GM18873 (cell line): ENCODE data around the gene GTF2E1.
"Not testable (repeated sequence)": the region's sequence is repeated elsewhere in the genome, so short reads cannot be mapped to it uniquely, and the experiment has no call there.

Source experiments
- ATAC-seq: cut with Tn5 transposase; IDR thresholded peaks from one replicate; pipeline ENCODE4 v1.9.1; 2021; ENCODE audit warnings: mild to moderate bottlenecking, moderate library complexity, moderate number of reproducible peaks; ENCODE audit not compliant: unreplicated experiment, low FRiP score

Gene GTF2E1

DNA sequence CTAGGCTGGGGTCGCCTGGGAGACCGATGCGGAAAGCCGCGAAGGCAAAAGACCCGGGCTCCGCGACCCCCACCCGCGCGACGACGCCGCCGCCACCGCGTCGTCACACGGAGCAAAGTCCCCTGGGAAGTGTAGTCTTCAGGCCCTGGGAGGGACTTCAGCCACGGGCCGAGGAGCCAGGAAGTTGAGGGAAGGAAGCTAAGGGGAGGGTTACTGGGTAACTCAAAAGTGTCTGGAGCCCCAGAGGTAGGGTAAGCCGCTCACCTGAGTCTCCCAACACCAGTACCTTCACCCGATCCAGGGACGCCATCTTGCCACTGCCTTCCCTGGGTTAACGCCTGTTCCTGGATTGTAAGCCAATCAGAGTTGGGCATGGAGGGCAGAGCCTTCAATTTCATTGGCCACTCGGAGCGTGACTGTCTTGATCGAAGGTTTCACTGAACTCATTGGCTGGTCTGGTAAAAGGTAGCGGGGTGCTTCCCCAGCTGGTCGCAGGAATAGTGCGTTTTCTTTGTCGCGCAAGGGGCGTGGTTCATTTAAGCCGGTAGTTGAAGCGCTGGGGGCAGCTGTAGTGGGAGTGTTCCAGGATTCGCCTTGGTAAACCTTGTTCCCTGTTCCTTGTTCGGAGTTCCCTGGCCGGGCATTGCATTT lies at the start of gene GTF2E1, which contains the start of gene RABL3:
TSS of gene GTF2E1 (plus strand) at position 547 of the 651 bp plus-strand sequence. CDS start 7,809 bp downstream, outside the sequence.
TSS of gene RABL3 (minus strand) at position 319 of the 651 bp plus-strand sequence. CDS start at position 310, 9 bp downstream.
- ATAC-seq: peak; percentile 99

DNA sequence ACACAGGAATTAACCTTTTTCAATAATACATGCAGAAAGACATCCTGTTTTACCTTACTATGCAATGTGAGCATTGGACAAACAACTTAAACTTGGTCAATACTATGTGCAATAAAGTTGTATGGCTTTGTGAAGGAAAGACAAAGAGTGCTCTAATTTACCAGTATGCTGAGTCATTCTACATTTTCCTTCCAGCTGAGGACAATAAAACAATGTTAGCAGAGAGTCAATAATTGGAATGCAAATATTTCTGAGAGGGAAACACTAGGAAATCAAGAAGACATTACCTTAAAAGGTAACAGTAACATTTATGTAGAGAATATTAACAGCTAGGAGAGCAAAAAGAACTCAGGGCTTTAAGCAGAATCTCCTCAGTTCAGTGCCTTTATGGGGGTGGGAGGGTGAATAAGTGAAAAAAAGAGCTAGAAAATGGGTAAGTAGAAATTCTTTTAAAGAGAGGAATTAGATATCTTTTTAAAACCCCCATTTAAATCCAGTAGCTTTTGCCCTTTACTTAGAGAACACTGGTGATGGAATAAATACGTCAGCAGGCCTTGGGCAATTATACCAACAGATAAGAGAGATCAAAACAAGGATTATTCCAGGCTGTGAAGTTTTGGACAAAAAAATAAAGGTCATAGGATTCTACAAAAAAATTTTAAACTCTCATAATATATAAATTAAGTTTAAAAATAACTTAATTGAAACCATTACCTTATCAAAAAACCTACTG lies 48.9 kb upstream of the GTF2E1 start:
- no peak for ATAC-seq

DNA sequence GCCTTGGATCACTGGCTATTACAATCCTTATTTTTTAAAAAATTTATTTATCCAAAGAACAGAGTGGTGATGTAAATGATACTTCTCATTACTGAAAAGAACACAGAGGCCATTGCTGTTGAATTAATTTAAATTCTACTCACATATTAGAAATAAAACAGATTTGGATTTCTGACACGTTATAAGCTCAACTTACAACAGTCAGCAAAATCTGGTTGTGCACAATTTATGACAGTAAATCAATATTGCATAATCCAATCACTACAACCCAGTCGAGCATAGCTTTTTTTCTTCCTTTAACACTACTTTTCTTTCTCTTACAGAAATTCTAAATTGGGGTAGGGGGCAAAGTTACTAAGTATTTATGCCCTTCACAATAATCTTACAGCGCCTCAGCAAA lies 43.2 kb upstream of the GTF2E1 start:
- no peak for ATAC-seq

DNA sequence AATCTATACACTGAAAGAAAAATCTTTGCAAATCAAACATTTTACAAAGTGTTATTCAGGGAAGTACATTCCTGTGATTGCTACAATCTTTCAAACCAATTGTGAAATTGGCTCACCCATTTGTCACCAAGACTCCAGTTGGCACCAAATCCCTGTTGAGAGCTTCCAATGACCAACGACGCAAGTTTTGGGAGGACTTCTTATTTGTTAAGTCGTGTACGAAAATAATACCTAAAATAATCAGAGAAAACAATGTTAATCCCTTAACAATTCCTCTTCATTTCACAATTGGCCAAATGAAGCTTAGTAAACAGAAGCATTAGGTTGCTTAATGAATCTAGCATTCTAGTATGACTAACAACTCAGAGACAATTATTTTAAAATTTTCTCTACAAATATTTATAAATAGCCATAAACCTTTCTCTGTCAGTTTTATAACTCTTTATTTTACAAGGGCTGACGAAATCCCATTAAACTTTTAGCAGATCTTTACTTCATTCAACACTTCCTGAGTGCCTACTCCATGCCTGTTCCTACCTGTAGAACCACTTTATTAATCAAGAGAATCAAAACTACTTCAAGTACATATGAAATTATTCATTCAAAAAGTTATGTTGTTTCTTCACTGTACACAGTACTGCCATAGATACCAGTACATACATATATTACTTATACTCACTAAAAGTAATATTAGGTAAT lies 36.5 kb upstream of the GTF2E1 start:
- ATAC-seq: no peak

- no peak for ATAC-seq
Observed at GRCh38 chr3:120706950-120707349, 35.6 kb upstream of the GTF2E1 start.

- ATAC-seq: no peak
Observed at GRCh38 chr3:120708408-120708807, 34.1 kb upstream of the GTF2E1 start.

- ATAC-seq: no peak
Observed at GRCh38 chr3:120710369-120710768, 32.2 kb upstream of the GTF2E1 start.

DNA sequence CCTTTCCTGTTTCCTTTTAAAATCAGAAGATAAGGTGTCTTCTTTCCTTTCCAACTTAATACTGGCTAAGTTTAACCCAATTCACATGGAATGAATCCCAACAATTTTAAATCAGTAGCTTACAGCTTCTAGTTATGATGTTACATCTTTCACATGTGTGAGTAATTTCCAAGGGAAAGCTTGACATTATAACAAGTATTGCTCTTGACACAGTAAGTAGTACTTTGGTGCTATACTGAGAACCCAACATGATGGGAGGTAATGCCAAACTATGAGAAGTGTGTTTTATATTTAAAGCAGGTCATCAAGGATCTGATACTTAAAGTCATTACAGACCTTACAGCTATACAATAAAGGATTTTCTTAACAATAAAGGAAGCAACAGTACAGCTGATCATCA lies 29.3 kb upstream of the GTF2E1 start:
- no peak for ATAC-seq

- ATAC-seq: not testable (repeated sequence)
Observed at GRCh38 chr3:120719167-120719834, 23.2 kb upstream of the GTF2E1 start.

DNA sequence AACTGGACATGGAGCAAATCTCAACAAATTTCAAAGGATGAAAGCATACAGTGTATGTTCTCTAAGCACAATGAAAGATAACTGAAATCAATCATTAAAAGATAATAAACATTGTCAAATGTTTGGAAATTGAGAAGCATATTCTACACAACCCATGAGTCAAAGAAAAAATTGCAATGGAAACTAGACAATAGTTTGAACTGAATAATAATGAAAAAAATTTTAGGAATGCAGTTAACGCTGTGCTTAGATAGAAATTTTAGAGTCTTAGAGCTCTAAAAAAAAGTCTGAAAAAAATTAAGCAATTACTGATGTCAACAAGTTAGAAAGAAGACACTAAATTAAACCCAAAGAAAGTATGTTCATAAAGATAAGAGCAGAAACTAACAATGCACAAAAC lies 15.8 kb upstream of the GTF2E1 start:
- ATAC-seq: no peak

- ATAC-seq: no peak
Observed at GRCh38 chr3:120730576-120731542, 11.7 kb upstream of the GTF2E1 start.

GRCh38 chr3:120738006-120738405 lies 4.5 kb upstream of the GTF2E1 start:
- ATAC-seq: not testable (repeated sequence)

DNA sequence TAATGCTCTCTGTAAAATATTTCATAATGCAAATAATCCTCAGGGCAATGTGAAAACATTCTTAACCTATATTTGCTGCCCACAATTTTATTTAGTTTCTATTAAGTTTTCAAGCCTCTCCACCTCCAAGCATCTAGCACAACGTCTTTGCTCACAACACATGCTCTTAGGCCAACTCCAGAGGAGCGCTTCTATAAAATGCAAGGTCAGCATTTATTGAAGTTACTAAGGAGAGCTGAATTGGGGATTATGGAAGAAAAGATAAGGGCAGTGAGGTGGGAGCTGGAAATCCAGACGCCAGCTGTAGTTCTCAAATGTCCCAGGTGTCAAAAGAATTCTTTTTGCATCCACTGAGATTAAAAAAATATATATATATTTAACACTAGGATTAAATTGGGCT lies 1.2 kb upstream of the GTF2E1 start:
- ATAC-seq: no peak

GRCh38 chr3:120741837-120742197 lies 727 bp upstream of the GTF2E1 start:
- peak; percentile 13 for ATAC-seq

DNA sequence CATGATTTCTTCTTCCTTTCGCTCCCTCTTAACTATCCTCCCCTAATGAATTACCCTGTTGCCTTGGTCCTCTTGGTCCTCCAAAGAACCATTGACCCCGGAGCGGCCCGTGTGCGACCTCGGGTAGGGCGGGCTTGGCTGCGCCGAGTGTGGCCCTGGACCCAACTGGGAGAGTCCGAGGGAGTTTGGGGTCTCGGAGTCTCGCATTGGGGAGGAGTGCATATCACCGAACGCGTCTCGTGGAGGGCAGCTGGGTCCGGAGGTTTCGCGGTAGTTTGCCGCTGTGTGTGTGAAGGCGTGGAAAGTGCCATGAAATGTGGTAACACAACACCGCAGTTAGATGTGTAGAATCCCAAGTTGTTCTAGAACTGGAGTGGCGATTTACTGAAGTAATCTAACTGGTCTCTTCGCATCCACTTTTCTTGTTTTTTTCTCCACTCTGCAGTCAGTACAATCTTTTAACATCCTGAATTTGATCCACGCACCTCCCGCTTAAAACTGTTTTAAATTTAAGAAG lies 363 bp downstream of the GTF2E1 start:
- peak; percentile 5 for ATAC-seq

GRCh38 chr3:120743556-120744195 lies 1.1 kb downstream of the GTF2E1 start:
- no peak for ATAC-seq

DNA sequence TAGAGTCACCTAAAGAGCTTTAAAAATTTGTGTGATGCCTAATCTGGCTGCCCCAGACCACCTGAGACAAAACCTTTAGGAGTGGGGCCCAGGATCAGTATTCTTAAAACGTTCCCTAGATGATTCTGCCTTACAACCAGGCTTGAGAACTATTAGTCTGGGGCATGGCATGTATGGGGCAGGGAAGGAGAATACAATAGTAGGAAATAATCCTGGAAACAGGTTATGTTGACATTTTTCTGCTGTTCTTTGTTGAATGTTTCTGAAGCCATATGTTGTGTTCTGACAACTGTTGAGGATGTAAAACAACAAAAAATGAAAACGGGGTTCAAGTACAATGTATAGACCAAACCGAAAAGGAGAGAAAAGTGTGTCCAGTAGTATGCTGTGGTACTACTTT lies 2.9 kb downstream of the GTF2E1 start:
- ATAC-seq: no peak

DNA sequence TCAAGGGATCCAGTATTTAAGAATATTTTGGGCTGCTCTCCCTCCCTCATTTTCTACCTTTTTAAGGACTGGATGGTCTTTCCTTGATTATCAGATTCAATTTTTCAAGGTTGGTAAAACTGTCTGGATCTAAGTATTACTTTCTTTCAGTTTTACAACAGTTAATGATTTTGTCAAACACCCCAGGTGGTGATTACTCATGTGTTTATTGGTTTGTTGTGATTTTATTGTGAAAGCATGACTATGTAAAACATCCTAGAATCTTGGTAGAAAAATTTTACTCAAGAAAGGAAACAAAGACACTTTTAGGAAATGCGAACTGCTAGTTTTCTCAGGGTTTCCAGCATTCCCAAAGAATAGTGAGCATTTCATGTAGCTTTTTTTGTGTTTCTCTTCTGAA lies 7.3 kb downstream of the GTF2E1 start:
- ATAC-seq: no peak

- ATAC-seq: no peak
Observed at GRCh38 chr3:120752230-120752629, 9.7 kb downstream of the GTF2E1 start.
